Stomach smooth muscle (tissue), 2 donors: Measurements from ENCODE around the gene KCP.
A peak's percentile ranks its signal among the peaks of the same experiment; 100 is the strongest.

Source experiments
- H3K27ac ChIP-seq: one replicate; pipeline ENCODE4 v1.7.0; 2013; ENCODE audit warnings: mild to moderate bottlenecking, low read length, inconsistent platforms
- H3K27me3 ChIP-seq, 2 donors: one replicate each; pipeline ENCODE4 v1.7.0; 2013; ENCODE audit warnings: low read length in 2 of 2; ENCODE audit not compliant: insufficient read depth in 2 of 2, control insufficient read depth in 1 of 2
- H3K36me3 ChIP-seq, 2 donors: one replicate each; pipeline ENCODE4 v1.7.0; 2013; ENCODE audit warnings: low read length in 2 of 2; ENCODE audit not compliant: control insufficient read depth in 2 of 2, insufficient read depth in 2 of 2
- H3K4me1 ChIP-seq: one replicate; pipeline ENCODE4 v1.7.0; 2013; ENCODE audit warnings: low read length; ENCODE audit not compliant: control insufficient read depth, insufficient read depth
- H3K4me3 ChIP-seq, 2 donors: one replicate each; pipeline ENCODE4 v1.7.0; 2013; ENCODE audit warnings: low read length in 2 of 2
- H3K9ac ChIP-seq, 2 donors: one replicate each; pipeline ENCODE4 v1.7.0; 2013; ENCODE audit warnings: low read length in 2 of 2, mild to moderate bottlenecking in 1 of 2
- H3K9me3 ChIP-seq, 2 donors: one replicate each; pipeline ENCODE4 v1.7.0; 2013; ENCODE audit warnings: low read length in 2 of 2; ENCODE audit not compliant: control insufficient read depth in 2 of 2
- donor health status: healthy.
- donor health status: Pancreatic carcinoma.

Gene KCP

DNA sequence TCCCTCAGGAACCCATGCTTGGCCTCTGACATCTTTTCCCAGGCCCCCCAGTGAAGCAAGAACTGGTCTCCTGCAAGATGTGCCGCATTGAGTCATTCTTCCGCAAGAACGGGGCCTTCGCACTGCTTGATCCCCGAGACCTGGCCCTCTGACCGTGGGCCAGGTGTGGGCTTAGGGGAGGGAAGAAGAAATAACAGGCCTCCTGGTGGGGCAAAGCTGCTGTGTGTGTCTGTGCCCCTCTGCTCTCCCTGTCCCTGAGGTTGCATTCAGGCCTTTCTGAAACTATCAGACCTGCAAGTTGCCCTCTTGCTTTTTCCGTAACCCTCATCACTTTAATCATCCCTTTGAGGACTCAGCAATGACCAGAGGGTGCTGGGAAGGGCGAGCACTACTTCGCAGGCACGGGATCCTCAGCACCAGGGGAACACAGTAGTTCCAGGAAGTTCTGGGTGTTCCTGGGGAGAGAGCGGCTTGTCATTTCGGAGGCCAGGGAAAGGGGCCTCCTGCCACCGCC lies 41.8 kb downstream of the KCP start:
- H3K9ac ChIP-seq: peak overlapping the region; percentile 13 to 53
- H3K4me3 ChIP-seq: peak overlapping the region; percentile 57 to 78
- H3K36me3 ChIP-seq: peaks cover 10 to 11% of the 10 kb centered on the region in 2 donors
- no peaks in the 10 kb centered on the region for H3K9me3 ChIP-seq
- H3K27me3 ChIP-seq: no peaks in the 10 kb centered on the region
- no peak overlapping the region for H3K27ac ChIP-seq
- H3K4me1 ChIP-seq: peaks cover 31% of the 10 kb centered on the region

DNA sequence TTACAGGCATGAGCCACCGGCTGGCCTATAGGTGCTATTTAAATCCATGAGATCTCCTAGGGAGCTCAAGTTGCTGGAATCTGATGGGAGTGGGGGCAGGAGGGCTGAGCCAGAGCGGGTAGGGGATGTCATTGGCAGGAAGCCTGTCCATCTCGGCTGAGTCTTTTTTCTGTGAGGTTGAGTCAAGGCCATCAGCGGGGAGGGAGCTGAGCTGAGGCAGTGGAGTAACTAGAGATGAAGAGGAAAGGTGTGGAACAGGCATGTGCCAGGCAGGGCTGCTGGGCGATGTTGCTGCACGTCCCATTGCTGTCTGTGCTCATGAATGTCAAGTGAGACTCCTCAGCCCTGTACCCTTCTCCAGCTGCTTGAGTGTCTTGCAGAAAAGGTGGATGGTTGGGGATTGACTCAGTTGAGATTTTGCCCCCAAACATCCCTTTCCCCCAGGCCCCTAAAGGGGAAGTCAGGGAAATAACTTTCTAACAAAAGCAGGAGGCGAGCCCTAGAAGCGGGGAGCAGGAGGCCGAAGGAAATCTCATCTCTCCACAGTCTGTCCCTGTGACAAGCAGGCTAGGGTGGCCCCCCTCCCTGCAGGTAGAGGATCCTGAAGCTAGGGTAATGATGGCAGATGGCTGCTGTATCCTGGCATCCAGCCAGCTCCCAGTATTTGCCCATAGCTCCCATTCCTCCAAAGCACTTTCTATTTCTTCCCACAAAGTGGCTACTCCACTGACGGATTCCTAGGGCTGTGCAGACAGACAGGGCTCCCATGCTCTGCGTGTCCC lies 42.5 kb downstream of the KCP start:
- Histone ChIP-seq H3K27me3 (no peaks in the 10 kb centered on the region), H3K9ac (no peak overlapping the region), H3K4me1 (peaks cover 35% of the 10 kb centered on the region), H3K9me3 (no peaks in the 10 kb centered on the region), H3K4me3 (peak overlapping the region in 1 of 2 donors; percentile 78), H3K36me3 (peaks cover 10 to 11% of the 10 kb centered on the region in 2 donors), H3K27ac (no peak overlapping the region)

DNA sequence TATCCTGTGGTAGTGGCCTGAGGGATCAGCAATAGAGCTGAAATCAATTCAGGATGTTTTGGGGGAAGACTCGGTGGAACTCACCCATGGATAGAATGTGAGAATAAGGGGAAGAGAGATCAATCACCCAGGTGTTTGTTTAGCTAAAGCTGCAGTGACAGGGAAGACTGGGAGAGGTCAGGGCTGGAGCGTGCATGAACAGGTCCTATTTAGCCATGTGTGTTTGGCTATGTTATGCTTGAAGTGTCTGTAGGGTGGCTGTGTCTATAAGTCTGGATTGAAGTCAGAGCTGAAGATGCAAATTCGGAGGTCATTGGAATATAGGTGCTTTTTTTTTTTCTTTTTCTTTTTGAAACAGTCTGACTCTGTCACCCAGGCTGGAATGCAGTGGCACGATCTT lies 43.3 kb downstream of the KCP start:
- Histone ChIP-seq H3K27me3 (no peaks in the 10 kb centered on the region), H3K9me3 (no peaks in the 10 kb centered on the region), H3K36me3 (peaks cover 10 to 11% of the 10 kb centered on the region in 2 donors), H3K9ac (no peak overlapping the region), H3K4me3 (no peak overlapping the region), H3K27ac (no peak overlapping the region), H3K4me1 (peaks cover 38% of the 10 kb centered on the region)

DNA sequence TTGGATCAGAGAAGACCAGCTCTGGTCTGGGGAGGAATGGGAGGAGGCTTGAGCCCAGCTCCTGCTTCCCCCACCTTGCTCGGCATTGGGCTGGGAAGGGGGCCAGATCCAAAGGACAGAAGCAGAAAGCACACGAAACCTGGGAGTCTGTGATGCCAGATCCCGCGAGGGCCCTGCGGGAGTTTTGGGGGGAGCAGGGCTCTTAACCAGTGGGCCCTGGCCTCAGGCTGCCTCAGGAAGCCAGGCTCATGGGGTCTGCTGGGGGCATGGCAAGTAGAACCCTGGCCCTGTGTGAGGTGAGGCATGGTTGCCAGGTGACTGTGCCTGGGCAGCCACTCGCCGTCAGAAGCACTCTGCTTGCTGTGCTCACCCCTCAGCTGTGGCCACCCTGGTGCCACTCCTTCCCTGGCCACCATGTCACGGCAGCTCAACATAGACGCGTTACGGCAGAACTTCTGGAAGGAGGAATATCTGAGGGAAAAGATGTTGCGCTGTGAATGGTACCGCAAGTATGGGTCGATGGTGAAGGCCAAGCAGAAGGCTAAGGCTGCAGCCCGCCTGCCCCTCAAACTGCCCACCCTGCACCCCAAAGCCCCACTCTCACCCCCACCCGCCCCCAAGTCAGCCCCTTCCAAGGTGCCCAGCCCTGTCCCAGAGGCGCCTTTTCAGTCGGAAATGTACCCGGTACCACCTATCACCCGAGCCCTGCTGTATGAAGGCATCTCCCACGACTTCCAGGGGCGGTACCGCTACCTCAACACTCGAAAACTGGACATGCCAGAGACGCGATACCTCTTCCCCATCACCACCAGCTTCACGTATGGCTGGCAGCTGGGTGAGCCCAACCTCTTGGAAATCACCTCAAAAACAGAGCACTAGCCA lies 44.3 kb downstream of the KCP start:
- no peak overlapping the region for H3K4me3 ChIP-seq
- no peaks in the 10 kb centered on the region for H3K27me3 ChIP-seq
- H3K9me3 ChIP-seq: no peaks in the 10 kb centered on the region
- peaks cover 10 to 11% of the 10 kb centered on the region in 2 donors for H3K36me3 ChIP-seq
- H3K27ac ChIP-seq: no peak overlapping the region
- peaks cover 42% of the 10 kb centered on the region for H3K4me1 ChIP-seq
- no peak overlapping the region for H3K9ac ChIP-seq

DNA sequence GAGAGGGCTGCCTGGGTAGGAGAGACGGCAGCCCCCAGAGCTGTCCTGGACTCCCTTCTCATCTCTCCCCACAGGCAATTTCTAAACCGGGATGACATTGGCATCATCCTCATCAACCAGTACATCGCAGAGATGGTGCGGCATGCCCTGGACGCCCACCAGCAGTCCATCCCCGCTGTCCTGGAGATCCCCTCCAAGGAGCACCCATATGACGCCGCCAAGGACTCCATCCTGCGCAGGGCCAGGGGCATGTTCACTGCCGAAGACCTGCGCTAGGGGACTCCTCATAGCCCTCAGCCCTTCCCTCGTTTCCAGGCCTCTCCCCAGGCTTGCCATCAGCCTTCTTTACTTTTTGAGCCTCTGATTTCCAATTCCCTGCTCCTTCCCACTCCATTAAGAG lies 45.2 kb downstream of the KCP start:
- H3K27me3 ChIP-seq: no peaks in the 10 kb centered on the region
- H3K36me3 ChIP-seq: peaks cover 10 to 11% of the 10 kb centered on the region in 2 donors
- H3K9ac ChIP-seq: no peak overlapping the region
- no peak overlapping the region for H3K4me3 ChIP-seq
- no peaks in the 10 kb centered on the region for H3K9me3 ChIP-seq
- H3K27ac ChIP-seq: no peak overlapping the region
- H3K4me1 ChIP-seq: peaks cover 50% of the 10 kb centered on the region

DNA sequence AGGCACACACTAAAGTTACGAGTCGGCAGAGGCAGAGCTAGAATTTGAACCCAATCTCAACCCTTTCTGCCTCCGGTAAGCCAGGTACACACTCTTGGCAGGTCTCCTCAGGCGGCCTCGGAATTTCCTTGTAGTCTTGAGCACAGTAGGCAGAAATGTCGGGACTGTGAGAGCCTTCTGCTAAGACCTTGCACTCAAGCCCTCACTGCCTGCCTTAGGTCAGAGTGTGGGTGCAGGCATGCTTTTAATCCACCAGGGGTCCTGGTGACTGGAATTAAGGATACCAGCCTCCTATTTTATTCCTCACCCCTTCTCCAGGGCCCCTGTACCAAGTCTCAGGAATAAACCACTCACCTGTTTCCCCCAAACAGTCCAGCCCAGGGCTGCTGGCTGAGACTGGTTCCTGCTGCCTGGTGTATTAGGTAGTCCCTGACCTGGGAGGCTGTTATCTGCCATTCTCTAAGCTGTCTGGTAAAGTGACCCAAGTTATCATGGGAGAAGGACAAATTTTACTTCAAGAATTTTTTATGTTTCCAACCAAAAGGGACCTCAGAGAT lies 47.0 kb downstream of the KCP start:
- Histone ChIP-seq H3K9ac (peak overlapping the region; percentile 81 to 90), H3K36me3 (peaks cover 10 to 11% of the 10 kb centered on the region in 2 donors), H3K4me1 (peaks cover 49% of the 10 kb centered on the region), H3K27ac (peak overlapping the region; percentile 62), H3K4me3 (peak overlapping the region; percentile 87 to 98), H3K9me3 (no peaks in the 10 kb centered on the region), H3K27me3 (no peaks in the 10 kb centered on the region)

DNA sequence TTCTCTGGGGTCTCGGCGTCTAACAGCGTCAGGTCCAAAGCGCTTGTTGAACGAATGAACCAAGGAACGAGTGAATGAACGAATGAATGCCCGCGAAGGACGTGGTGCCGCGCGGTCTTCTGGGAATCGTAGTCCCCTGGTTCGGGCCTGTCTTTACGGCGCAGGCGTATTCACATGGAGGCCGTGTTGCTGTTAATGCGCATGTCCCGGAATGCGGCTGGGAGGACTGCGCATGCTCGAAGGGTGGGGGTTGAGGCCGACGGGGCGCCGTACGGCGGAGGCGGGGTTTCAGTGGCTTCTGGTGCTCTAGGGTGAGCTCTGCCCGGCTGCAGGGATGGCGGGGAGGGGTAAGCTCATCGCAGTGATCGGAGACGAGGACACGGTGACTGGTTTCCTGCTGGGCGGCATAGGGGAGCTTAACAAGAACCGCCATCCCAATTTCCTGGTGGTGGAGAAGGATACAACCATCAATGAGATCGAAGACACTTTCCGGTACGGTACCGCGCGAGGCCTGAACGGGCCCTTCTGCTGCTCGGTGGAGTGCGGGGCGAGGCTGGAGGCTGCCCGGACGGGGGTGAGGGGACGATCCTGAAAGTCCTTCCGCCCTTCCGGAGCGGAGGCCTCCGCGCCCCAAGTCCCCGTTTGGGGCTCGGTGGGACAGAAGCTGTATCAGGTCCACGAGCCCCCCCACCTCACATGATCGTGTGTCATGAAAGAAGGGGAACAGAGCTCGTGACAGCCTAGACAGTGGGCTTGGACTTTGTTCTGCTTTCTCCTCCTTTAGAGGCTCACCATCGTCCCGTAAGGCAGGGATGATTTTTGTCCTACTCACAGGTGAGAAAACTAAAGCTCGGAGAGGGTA lies 47.7 kb downstream of the KCP start, which contains the start of gene ATP6V1F:
Gene ATP6V1F, plus strand, starts transcription at position 286 of the 862 bp plus-strand sequence. Its CDS starts 49 bp downstream, at position 335.
- Histone ChIP-seq H3K9me3 (no peaks in the 10 kb centered on the region), H3K4me3 (peak within 1 kb of the TSS; percentile 87 to 98), H3K27me3 (no peaks in the 10 kb centered on the region), H3K27ac (peak within 1 kb of the TSS; percentile 62), H3K36me3 (peaks cover 11% of the 10 kb centered on the region in 2 donors), H3K4me1 (peaks cover 45% of the 10 kb centered on the region), H3K9ac (peak within 1 kb of the TSS; percentile 81 to 90)

DNA sequence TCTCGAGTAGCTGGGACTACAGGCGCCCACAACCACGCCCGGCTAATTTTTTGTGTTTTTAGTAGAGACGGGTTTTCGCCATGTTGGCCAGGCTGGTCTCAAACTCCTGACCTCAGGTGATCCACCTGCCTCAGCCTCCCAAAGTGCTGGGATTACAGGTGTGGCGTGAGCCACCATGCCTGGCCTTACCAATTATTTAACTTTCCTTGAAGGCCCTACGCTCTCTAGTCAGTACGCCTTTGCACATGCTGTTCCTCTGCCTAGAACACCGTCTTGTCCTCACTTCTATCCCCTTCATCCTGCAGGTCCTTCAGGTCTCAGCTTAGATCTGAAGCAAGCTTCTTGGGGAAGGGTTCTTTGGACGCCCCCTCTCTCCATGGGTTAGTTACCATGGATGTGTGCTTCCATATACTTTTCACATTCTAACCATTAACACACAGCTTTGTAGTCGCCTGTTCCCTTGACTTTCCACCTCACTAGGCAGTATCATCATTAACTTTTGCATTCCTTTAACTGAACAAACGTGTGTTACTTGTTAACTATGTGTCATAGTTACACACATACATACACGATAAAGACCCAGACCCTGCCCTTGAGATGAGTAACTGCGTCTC lies 48.4 kb downstream of the KCP start:
- Histone ChIP-seq H3K27ac (no peak overlapping the region), H3K27me3 (no peaks in the 10 kb centered on the region), H3K9ac (peak overlapping the region in 1 of 2 donors; percentile 74), H3K9me3 (no peaks in the 10 kb centered on the region), H3K4me1 (peaks cover 44% of the 10 kb centered on the region), H3K4me3 (peak overlapping the region; percentile 48 to 98), H3K36me3 (peaks cover 11 to 14% of the 10 kb centered on the region in 2 donors)

DNA sequence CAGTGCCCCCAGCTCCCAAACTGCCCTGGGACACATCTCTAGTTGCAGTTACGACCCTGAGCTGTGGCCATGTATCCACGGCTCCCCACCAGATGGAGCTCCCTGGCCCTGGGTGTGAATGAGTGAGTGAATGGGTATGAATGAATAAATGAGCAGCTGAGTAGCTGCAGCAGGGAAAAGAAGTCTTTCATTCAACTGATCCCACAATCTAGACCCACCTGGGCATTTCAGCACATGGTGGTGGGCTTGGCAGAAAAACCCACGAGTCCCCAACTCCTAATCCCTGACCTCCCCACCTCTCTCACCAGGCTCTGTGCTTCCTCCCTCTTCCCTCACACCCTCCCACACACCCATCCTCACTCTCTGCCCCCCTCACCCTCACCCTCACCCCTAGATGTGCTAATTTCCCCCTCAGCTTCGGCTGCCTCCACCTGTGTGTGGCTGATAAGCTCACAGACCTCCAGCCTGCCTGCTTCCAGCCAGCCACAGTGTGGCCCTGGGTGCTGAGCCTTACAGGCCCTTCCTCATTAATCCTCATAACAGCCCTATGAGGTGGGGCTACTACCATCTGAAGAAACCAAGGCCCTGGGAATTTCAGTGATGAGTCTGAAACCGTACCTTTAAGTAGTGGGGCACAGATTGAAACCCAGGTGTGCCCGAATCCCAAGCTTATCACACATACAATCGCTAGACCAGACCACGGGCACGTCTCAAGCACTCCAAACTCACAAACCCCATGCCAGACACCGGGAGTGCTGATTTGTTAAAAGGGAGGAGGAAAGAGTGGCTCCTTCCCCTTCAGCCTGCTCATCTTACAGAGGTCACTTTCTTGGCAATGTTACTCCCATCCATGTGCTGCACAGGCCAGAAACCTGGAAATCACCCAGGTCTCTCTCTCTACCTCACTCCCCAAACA lies 50.1 kb downstream of the KCP start:
- Histone ChIP-seq H3K27ac (peak overlapping the region; percentile 76), H3K4me1 (peaks cover 44% of the 10 kb centered on the region), H3K9me3 (no peaks in the 10 kb centered on the region), H3K9ac (peak overlapping the region in 1 of 2 donors; percentile 13), H3K27me3 (no peaks in the 10 kb centered on the region), H3K36me3 (peaks cover 21 to 24% of the 10 kb centered on the region in 2 donors), H3K4me3 (no peak overlapping the region)
